Measurements from ENCODE around the gene CHRNA4. TPM values are rescaled to one million over a fixed set of nuclear protein-coding genes. Genes with fewer than 3 reads are reported as not detected.

Gene CHRNA4
- total and polyA plus RNA-seq, 12 donors: 0.06 to 0.57 (median 0.26) TPM; not detected in 5

DNA sequence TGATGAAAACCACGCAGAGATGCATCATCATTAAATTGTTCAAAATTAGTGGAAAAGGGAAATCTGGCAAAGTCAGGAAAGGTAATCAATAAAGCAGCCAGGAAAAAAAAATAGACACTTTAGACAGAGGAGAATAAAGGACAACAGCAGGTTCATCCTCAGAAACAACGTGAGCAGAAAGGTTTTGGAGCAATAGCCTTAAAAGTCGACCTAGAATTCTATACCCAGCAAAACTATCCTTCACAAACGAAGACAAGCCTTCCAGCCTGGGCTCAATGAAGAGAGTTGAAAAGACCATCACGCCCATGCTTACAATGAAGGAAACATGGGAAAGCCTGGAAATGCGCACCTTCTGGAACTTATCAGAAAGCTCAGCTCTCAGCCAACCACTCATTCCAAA lies 24.7 kb upstream of the CHRNA4 start:
- intact Hi-C loops (cut with DNase I): no loop called here
- TF ChIP-seq, protein P1, sequence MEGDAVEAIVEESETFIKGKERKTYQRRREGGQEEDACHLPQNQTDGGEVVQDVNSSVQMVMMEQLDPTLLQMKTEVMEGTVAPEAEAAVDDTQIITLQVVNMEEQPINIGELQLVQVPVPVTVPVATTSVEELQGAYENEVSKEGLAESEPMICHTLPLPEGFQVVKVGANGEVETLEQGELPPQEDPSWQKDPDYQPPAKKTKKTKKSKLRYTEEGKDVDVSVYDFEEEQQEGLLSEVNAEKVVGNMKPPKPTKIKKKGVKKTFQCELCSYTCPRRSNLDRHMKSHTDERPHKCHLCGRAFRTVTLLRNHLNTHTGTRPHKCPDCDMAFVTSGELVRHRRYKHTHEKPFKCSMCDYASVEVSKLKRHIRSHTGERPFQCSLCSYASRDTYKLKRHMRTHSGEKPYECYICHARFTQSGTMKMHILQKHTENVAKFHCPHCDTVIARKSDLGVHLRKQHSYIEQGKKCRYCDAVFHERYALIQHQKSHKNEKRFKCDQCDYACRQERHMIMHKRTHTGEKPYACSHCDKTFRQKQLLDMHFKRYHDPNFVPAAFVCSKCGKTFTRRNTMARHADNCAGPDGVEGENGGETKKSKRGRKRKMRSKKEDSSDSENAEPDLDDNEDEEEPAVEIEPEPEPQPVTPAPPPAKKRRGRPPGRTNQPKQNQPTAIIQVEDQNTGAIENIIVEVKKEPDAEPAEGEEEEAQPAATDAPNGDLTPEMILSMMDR (IDR thresholded peaks at IDR 0.05): no peak
- no peak for TF ChIP-seq POLR2A (IDR thresholded peaks at IDR 0.05)
- H3K4me1 ChIP-seq (replicated peaks in 1 of 2): no peaks in the 10 kb centered on the region
- 70 to 89% (median 82%) methylated on average over 6 of the region's 6 CpGs for WGBS, 4 donors
- no peak for DNase-seq
- H3K27me3 ChIP-seq: peaks cover 5% of the 10 kb centered on the region
- no peak overlapping the region for H3K27ac ChIP-seq
- peaks cover 0 to 7% (median 0%) of the 10 kb centered on the region in 3 donors for H3K9me3 ChIP-seq (replicated peaks in 1 of 3)
- H3K36me3 ChIP-seq (replicated peaks in 1 of 2): no peaks in the 10 kb centered on the region
- no peak overlapping the region for H3K4me3 ChIP-seq

DNA sequence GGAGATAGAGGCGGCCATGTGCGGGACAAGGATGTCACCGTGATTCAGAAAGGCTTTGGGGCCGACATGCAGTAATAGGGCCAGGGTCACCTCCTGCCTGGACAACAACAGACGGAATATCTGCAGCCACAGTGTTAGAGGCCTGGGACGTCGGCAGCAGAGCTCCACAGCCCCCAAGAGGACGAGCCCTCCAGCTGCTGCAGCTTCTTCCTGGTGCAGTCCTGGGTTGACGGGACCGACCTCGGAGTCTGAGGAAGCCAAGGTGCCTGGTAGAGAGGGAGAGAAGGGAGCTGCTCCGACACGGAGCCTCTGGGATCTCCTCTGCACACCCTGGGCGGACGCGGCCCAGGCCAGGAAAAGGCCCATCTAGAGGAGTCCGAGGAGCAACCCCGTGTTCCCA lies 23.2 kb upstream of the CHRNA4 start:
- Histone ChIP-seq H3K27ac (no peak overlapping the region), H3K4me1 (replicated peaks in 1 of 2) (no peaks in the 10 kb centered on the region), H3K36me3 (replicated peaks in 1 of 2) (no peaks in the 10 kb centered on the region), H3K27me3 (peaks cover 5% of the 10 kb centered on the region), H3K4me3 (no peak overlapping the region), H3K9me3 (replicated peaks in 1 of 3) (peaks cover 0 to 7% (median 0%) of the 10 kb centered on the region in 3 donors)
- no peak for DNase-seq
- TF ChIP-seq, protein P1 (IDR thresholded peaks at IDR 0.05): no peak
- TF ChIP-seq POLR2A (IDR thresholded peaks at IDR 0.05): no peak
- 72 to 83% (median 79%) methylated on average over 10 to 18 of the region's 18 CpGs for WGBS, 4 donors
- intact Hi-C loops (cut with DNase I): no loop called here

DNA sequence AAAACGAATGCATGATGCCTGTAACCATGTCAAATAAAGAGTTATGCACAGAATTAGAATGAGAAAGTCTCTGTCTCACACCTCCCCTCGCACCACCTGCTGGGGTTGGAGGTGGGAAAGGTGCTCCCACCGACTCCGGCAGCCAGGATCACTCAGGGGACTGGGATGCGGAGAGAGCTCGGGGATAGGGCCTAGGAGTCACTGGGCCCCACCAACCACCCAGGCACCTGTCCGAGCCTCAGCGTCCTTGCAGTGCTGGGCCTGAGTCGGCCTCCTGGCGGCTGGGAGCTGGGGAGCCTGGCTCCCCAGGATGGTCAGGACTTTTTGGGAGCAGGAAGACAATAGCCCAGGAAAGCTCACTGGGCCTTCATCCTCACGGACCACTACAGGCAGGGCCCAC lies 22.4 kb upstream of the CHRNA4 start:
- Histone ChIP-seq H3K4me3 (no peak overlapping the region), H3K9me3 (replicated peaks in 1 of 3) (peaks cover 0 to 7% (median 0%) of the 10 kb centered on the region in 3 donors), H3K36me3 (replicated peaks in 1 of 2) (no peaks in the 10 kb centered on the region), H3K4me1 (replicated peaks in 1 of 2) (no peaks in the 10 kb centered on the region), H3K27ac (no peak overlapping the region), H3K27me3 (peaks cover 7% of the 10 kb centered on the region)
- intact Hi-C loops (cut with DNase I): loop anchor here in 1 of 2 donors (2.0 kb wide), 1 partner anchor 75 kb away; no protein-coding TSS in a partner anchor
- no peak for DNase-seq
- WGBS, 4 donors: 62 to 72% (median 70%) methylated on average over 9 to 11 of the region's 11 CpGs
- TF ChIP-seq POLR2A (IDR thresholded peaks at IDR 0.05): no peak
- TF ChIP-seq, protein P1 (IDR thresholded peaks at IDR 0.05): no peak

DNA sequence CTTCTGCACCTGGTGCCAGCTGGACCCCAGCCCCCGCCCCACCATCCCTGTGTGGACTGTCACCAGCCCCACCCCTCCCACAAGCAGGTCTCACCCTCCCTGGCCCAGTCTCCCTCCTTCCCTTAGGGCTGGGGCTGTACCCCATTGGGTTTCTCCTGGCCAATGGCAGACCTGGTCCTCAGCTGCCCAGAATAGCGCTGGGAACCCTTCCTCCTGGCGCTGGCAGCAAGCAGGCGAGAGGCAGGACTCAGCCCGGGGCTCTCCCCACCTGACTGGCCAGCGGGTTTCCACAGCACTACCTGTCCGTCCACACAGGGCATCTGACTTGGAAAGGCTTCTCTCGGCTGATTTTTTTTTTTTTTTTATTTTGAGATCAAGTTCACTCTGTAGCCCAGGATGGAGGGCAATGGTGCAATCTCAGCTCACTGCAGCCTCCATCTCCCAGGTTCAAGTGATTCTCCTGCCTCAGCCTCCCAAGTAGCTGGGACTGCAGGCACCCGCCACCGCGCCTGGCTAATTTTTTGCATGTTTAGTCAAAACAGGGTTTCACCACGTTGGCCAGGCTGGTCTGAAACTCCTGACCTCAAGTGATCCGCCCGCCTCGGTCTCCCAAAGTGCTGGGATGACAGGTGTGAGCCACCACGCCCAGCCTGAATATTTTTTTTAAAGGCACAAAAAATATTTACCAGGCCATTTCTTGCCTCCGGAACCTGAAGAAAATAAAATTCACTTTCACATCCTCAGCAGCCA lies 21.6 kb upstream of the CHRNA4 start:
- no peaks in the 10 kb centered on the region for H3K36me3 ChIP-seq (replicated peaks in 1 of 2)
- no peak overlapping the region for H3K27ac ChIP-seq
- no peak overlapping the region for H3K4me3 ChIP-seq
- H3K4me1 ChIP-seq (replicated peaks in 1 of 2): no peaks in the 10 kb centered on the region
- peaks cover 9% of the 10 kb centered on the region for H3K27me3 ChIP-seq
- intact Hi-C loops (cut with DNase I): loop anchor here in 1 of 2 donors (2.0 kb wide), 1 partner anchor 74 kb away; no protein-coding TSS in a partner anchor
- no peak for TF ChIP-seq POLR2A (IDR thresholded peaks at IDR 0.05)
- TF ChIP-seq, protein P1 (IDR thresholded peaks at IDR 0.05): no peak
- H3K9me3 ChIP-seq (replicated peaks in 1 of 3): peaks cover 0 to 7% (median 0%) of the 10 kb centered on the region in 3 donors
- WGBS, 4 donors: 55 to 64% (median 61%) methylated on average over 16 to 17 of the region's 17 CpGs
- no peak for DNase-seq
